GM03348 (cell line): ENCODE results near the gene FAF1.
"Not testable (repeated sequence)": the region's sequence is repeated elsewhere in the genome, so short reads cannot be mapped to it uniquely, and the experiment has no call there.

ENCODE experiments used
- DNase-seq: peaks from one replicate; pipeline ENCODE4 v3.0.0; 2012; ENCODE audit warnings: low spot score

Gene FAF1

DNA sequence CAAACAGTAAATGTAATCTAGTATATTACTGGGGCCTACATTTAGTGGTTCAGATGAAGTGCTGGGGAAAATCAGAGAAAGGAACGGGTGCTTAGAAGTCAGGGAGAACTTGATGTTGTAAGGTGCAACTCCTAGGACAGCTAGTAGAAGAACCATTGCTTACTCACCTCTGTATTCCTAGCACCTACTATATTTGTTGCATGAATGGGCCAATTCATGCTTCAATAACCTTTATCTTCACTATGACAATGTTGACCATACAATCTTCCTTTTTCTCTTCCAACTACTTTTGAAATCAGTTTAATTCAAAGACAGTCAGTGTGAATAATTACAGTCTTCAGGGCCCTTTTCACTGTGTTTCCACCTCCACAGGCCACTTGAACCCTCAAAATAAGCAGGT, 411.8 kb downstream of the FAF1 start:
- no peak for DNase-seq

DNA sequence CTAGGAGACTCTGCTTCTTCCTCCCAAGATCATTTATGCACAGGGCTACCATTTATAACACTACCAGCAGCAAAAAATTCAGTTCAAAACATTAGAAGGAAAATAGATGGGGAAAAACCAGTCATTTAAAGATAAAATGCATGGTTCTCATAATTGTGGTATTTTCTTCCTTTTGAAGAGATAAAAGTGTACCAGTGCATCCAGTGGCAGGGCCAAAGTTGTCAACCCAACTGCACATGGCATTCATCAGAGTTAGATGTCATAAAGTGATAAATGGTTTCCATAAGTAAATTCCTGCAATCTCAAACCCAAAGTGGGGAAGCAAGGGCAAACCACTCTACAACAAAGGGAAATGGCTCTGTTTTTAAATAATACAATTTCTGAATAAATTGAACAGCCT, 417.7 kb downstream of the FAF1 start:
- no peak for DNase-seq

- DNase-seq, result no peak
Observed at GRCh38 chr1:50538476-50538875, 421.6 kb downstream of the FAF1 start.

GRCh38 chr1:50531601-50532000, 428.5 kb downstream of the FAF1 start:
- no peak for DNase-seq

- DNase-seq, result no peak
Observed at GRCh38 chr1:50531027-50531426, 429.0 kb downstream of the FAF1 start.

DNA sequence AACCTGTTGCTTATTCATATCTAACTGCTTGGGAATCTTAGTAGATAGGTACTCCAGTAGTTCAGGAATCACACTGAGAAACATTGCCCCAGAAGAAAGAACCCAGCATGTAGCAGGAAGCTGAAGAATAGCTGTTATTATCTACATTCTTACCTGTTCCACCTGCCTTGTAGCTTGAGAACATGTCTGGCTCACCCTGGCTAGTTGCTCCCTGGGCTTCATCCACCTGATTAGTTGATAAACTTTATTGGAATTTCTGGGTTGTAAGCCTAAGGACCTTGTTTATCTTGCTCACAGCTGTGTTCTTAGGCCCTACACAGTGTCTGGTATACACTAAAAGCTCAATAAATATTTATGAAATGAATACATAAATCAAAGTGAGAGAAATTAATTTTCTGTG, 430.6 kb downstream of the FAF1 start:
- no peak for DNase-seq

DNA sequence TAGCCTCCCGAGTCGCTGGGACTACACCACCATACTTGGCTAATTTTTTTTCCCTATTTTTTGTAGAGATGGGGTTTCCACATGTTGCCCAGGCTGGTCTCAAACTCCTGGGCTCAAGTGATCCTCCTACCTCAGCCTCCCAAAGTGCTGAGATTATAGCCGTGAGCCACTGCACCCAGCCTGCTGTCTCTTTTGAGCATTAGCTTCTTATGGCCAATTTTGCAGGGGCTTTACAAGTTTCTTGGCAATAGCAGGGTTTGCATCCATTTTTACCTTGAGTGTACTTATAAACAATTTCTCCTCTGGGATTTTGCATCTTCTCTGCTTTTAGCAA, 432.1 kb downstream of the FAF1 start:
- not testable (repeated sequence) for DNase-seq

GRCh38 chr1:50527249-50527986, 432.6 kb downstream of the FAF1 start:
- DNase-seq, result no peak

- DNase-seq, result no peak
Observed at GRCh38 chr1:50526431-50526830, 433.6 kb downstream of the FAF1 start.

GRCh38 chr1:50523548-50523947, 436.5 kb downstream of the FAF1 start:
- DNase-seq, result no peak

GRCh38 chr1:50522691-50523342, 437.2 kb downstream of the FAF1 start:
- DNase-seq, result no peak

DNA sequence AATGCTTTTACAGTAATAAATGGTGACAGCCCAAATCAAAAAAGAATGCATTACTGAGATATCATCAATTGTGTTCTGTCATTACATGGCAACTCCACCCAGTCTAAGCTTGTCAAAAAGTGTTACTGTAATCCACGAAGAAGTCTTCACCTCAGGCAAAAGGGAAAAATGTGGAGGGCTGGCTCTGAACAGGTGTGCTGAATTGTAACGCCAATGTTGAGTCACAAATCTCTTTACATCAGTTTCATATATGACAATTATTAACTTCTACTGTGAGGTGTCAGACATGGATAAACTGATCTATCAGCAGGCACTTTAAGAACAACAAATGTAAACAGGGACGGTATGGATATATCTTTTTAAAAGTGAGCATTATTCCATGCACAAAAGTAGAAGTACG, 438.4 kb downstream of the FAF1 start:
- no peak for DNase-seq

GRCh38 chr1:50517488-50517887, 442.6 kb downstream of the FAF1 start:
- DNase-seq, result no peak

DNA sequence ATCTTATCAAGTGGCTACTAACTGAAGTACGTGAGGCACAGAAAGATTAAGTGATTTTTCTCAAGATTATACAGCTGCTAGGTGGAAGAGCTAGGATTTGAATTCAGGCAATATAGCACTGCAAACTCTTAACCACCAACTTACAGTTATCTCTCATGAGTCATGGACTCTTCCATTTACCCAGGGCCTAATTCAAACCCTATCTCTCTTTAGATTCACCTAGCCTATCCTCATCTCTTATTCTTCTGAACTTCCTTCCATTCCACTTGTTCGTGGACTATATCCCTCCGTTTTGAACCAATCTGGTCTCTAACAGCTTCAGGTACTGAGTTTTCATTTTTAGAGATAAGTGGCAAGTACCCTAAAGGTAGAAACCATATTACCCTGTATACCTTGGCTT, 444.0 kb downstream of the FAF1 start:
- no peak for DNase-seq

GRCh38 chr1:50508040-50508586, 452.0 kb downstream of the FAF1 start:
- no peak for DNase-seq

- DNase-seq, result no peak
Observed at GRCh38 chr1:50505427-50505826, 454.6 kb downstream of the FAF1 start.

DNA sequence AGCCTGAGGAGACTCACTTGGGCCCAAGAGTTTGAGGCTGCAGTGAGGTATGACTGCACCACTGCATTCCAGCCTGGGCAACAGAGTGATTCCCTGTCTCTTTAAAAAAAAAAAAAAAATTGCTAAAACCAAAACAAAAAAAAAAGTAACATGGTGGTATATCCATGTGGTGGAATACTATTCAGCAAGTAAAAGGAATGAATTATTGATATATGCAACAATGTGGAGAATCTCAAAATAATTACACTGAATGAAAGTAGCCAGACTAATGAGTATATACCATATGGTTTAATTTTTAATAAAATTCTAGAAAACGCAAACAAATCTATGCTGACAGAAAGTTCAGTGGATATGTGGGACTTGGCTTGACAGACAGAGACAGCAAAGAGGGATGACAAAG, 456.6 kb downstream of the FAF1 start:
- no peak for DNase-seq

DNA sequence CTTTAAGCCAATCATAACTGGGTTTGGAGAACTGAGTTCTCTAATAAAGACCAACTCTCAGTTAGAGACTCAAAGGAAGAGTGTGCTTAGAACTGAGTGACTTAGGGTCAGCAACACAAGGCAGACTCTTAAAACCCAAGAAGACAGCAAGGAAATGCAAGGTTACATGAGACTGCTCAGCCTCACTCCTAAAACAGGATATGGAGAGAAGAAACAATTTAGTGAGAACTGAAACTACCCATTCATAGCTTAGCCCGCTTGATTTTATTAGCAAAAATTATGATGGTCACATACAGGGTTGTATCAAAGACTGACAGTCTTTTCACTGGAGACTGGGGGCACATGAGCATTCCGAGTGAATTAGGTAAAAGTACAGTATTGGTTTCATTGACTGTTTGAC, 457.9 kb downstream of the FAF1 start:
- no peak for DNase-seq

DNA sequence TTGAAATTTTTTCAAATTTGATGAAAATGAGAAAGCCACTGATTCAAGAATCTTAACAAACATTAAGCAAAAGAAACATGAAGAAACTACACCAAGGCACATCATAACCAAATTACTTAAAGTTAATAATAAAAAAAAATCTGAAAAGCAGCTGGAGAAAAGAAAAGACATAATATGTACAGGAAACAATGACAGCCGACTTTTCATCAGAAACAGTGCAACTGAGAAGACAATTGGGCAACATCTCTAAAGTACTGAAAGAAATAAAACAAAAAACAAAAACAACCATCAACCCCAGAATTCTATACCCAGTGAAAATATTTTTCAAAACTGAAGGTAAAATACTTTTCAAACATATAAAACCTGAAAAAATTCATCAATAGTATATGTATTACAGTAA, 463.1 kb downstream of the FAF1 start:
- no peak for DNase-seq

DNA sequence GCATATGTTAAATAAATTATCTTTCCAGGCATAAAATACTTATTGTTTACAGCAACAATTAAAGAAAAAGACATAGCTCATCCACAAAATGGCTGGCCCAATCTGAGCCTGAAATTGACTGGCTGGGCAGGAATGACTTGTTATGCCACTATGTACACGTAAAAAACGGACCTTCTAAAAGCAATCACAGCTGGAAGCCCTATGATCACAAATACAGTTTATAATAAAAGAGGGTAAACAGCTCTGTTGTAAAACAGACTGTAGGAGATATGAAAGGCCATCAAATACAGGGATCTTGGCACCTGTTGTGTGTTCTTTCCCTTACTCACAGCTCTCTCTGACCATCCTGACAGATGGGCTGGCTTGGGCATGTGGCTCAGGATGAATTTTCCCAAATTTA, 466.4 kb downstream of the FAF1 start:
- DNase-seq, result no peak

GRCh38 chr1:50492142-50492541, 467.9 kb downstream of the FAF1 start:
- DNase-seq, result no peak

- DNase-seq, result no peak
Observed at GRCh38 chr1:50491142-50491541, 468.9 kb downstream of the FAF1 start.

DNA sequence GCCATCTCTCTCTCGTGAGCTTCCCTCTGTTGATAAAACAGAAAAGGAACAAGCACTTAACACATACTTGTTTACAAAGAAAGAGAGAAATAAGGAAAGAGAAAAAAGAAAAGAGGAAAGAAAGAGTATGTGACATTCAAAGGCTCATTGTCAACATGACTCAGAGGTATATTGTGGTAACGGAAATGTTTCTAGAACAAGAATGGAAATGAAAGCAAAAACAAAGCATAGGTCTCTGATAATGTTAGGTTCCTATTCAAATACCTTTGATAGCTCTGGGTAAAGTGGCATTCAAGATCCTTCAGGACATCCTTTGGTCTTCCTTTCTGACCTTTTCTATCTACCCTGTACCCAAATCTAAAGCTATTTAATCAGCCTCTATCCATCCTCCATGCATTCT, 469.4 kb downstream of the FAF1 start:
- DNase-seq, result no peak

DNA sequence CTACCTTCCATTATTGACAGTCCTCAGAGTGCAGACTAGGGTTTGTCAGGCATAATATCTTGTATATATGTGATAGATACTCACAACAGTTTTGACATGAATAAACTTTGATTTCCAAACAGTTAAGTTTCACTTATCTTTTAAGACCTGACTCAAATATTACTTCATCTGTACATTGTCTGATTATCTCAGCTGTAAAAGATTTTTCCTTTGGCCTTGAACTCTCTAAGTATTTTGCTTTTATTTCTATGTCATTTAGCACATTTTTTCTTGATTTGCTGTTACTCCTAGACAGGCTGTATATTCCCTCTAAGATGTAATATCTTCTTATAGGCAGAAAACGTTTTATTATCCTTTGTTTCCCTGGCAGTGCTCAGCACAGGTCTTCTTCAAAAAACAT, 471.2 kb downstream of the FAF1 start:
- no peak for DNase-seq
